Keratinocyte (primary cell): ENCODE results near the gene KCNK5. TPM values are rescaled to one million over a fixed set of nuclear protein-coding genes. Genes with fewer than 3 reads are reported as not detected.

Experiments used
- DNase-seq: peaks from one replicate; pipeline ENCODE4 v3.0.0-alpha.2; 2011; ENCODE audit warnings: low read depth, missing footprints, low spot score
- FAIRE-seq: peaks from 2 replicates; lab custom pipeline; 2011; peaks lifted over from hg19 to GRCh38; lab: Jason Lieb, UNC
- H2AFZ ChIP-seq: 2 replicates; pipeline ENCODE4 v1.6.0; 2012; ENCODE audit warnings: low read length, control low read depth, inconsistent platforms; ENCODE audit not compliant: control insufficient read depth
- H3K27ac ChIP-seq: 2 replicates; pipeline ENCODE4 v1.5.1; 2011; ENCODE audit warnings: low read length; ENCODE audit not compliant: control insufficient read depth, insufficient read depth
- H3K27me3 ChIP-seq: 3 replicates; pipeline ENCODE4 v1.6.0; 2011; ENCODE audit warnings: low read length; ENCODE audit not compliant: control insufficient read depth, insufficient read depth; ENCODE audit errors: extremely low read depth
- H3K36me3 ChIP-seq, 2 experiments: 2 replicates in 1 of 2; 3 replicates in 1 of 2; pipeline ENCODE4 v1.5.1; 2011; ENCODE audit warnings: low read length in 2 of 2, mild to moderate bottlenecking in 1 of 2; ENCODE audit not compliant: control insufficient read depth in 2 of 2, insufficient read depth in 2 of 2; ENCODE audit errors: extremely low read depth in 1 of 2
- H3K4me1 ChIP-seq: 3 replicates; pipeline ENCODE4 v1.5.1; 2011; ENCODE audit warnings: low read length; ENCODE audit not compliant: control insufficient read depth, insufficient read depth; ENCODE audit errors: extremely low read depth
- H3K4me2 ChIP-seq: 3 replicates; pipeline ENCODE4 v1.6.0; 2011; ENCODE audit warnings: low read depth, low read length; ENCODE audit not compliant: control insufficient read depth, insufficient read depth; ENCODE audit errors: extremely low read depth
- H3K4me3 ChIP-seq, 3 experiments: fragments of 200-600 bp in 1 of 3; sonication (generic) in 1 of 3; 2 replicates in 2 of 3; 3 replicates in 1 of 3; pipeline ENCODE4 v1.5.1; 2011 to 2016; ENCODE audit warnings: low read length in 3 of 3, mild to moderate bottlenecking in 3 of 3, control low read depth in 2 of 3, inconsistent platforms in 1 of 3, low read depth in 1 of 3, mixed read lengths in 1 of 3, mixed run types in 1 of 3, moderate library complexity in 1 of 3; ENCODE audit not compliant: control insufficient read depth in 2 of 3, insufficient read depth in 2 of 3; ENCODE audit errors: extremely low read depth in 1 of 3
- H3K79me2 ChIP-seq: 2 replicates; pipeline ENCODE4 v1.6.0; 2012; ENCODE audit warnings: low read length; ENCODE audit not compliant: control insufficient read depth, insufficient read depth
- H3K9ac ChIP-seq: 3 replicates; pipeline ENCODE4 v1.6.0; 2011; ENCODE audit warnings: low read length; ENCODE audit not compliant: control insufficient read depth, insufficient read depth; ENCODE audit errors: extremely low read depth
- H3K9me1 ChIP-seq: 3 replicates; pipeline ENCODE4 v1.6.0; 2011; ENCODE audit warnings: low read length; ENCODE audit not compliant: control insufficient read depth, insufficient read depth; ENCODE audit errors: extremely low read depth
- H3K9me3 ChIP-seq: 2 replicates; pipeline ENCODE4 v1.5.1; 2012; ENCODE audit warnings: low read depth, low read length; ENCODE audit not compliant: control insufficient read depth
- H4K20me1 ChIP-seq: 3 replicates; pipeline ENCODE4 v1.6.0; 2011; ENCODE audit warnings: low read length; ENCODE audit not compliant: control insufficient read depth, insufficient read depth; ENCODE audit errors: extremely low read depth
- EZH2 ChIP-seq: IDR thresholded peaks from one replicate; pipeline ENCODE4 v1.6.1; 2012; ENCODE audit warnings: inconsistent platforms, mild to moderate bottlenecking, low read length, moderate library complexity
- dilution Hi-C: fragments of 300-500 bp; cut with MboI; formaldehyde crosslinking; loops from one replicate; pipeline ENCODE4 v1.7.0; 2020; ENCODE audit warnings: low sequenced_read_pairs; ENCODE audit not compliant: extremely low pct_ligation_motif_present
- polyA plus RNA-seq, 5 experiments: library from polyadenylated mRNA; depleted of rRNA in 3 of 5; stranded (reverse) in 3 of 5; stranded (forward) in 1 of 5; unstranded in 1 of 5; fragments of >200 nt; gene quantifications; 1 replicate in 1 of 5; 2 replicates in 3 of 5; 3 replicates in 1 of 5; pipeline versions ENCODE4 v1.2.1 to v1.2.3, GENCODE V29; 2011 to 2012; ENCODE audit warnings: missing spikeins in 2 of 5, low read depth in 1 of 5, low replicate concordance in 1 of 5
- TF ChIP-seq, protein P1 (sequence below), 3 experiments: IDR thresholded peaks in 1 of 3; conservative IDR thresholded peaks in 1 of 3; optimal IDR thresholded peaks in 1 of 3; 2 replicates in 2 of 3; 3 replicates in 1 of 3; pipeline versions ENCODE3 to v1.5.1; 2011; ENCODE audit warnings: low read length in 3 of 3, mild to moderate bottlenecking in 3 of 3, moderate library complexity in 2 of 3, control low read depth in 1 of 3, inconsistent platforms in 1 of 3; ENCODE audit not compliant: insufficient read depth in 2 of 3; ENCODE audit errors: extremely low read depth in 1 of 3

Gene KCNK5
- polyA plus RNA-seq, 1 donor (not counting 4 experiments of a cell fraction or from before 2014, with no cell fraction given), result not detected

DNA sequence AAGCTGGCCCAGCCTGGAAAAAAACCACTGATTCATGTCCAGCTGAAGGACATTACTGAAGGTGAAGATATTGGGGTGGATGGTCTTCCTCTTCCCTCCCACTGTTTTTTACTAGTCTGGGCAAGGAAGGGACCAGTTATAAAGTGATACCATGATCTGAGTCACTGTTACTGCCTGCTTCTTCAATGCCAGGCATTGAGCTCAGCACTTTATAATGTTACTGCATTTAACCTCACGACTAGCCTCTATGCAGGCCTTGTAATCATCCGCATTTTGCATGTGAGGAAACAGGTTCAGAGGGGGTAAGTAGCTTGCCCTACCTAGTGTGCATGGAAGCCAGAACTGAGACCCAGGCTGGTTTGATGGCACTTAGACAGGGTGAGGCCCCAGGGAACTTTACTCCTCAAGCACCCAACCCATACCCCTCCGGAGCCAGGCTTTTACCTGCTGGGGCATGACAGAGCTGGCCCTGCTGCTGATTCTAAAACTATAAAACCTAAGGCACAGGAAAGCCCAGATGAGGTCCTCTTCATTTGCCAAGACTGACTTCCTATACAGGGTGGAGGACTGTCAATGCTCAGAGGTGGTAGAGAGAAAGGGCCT lies 11.0 kb upstream of the KCNK5 start:
- Histone ChIP-seq H3K79me2 (no peaks in the 10 kb centered on the region), H3K36me3 (no peaks in the 10 kb centered on the region), H3K27ac (no peak overlapping the region), H3K9ac (no peak overlapping the region), H3K9me1 (no peaks in the 10 kb centered on the region), H3K4me2 (no peak overlapping the region), H3K4me3 (no peak overlapping the region), H3K4me1 (peaks cover 5% of the 10 kb centered on the region), H3K27me3 (no peaks in the 10 kb centered on the region), H3K9me3 (no peaks in the 10 kb centered on the region), H2AFZ (no peak overlapping the region), H4K20me1 (no peaks in the 10 kb centered on the region)
- no peak for TF ChIP-seq EZH2
- TF ChIP-seq, protein P1, sequence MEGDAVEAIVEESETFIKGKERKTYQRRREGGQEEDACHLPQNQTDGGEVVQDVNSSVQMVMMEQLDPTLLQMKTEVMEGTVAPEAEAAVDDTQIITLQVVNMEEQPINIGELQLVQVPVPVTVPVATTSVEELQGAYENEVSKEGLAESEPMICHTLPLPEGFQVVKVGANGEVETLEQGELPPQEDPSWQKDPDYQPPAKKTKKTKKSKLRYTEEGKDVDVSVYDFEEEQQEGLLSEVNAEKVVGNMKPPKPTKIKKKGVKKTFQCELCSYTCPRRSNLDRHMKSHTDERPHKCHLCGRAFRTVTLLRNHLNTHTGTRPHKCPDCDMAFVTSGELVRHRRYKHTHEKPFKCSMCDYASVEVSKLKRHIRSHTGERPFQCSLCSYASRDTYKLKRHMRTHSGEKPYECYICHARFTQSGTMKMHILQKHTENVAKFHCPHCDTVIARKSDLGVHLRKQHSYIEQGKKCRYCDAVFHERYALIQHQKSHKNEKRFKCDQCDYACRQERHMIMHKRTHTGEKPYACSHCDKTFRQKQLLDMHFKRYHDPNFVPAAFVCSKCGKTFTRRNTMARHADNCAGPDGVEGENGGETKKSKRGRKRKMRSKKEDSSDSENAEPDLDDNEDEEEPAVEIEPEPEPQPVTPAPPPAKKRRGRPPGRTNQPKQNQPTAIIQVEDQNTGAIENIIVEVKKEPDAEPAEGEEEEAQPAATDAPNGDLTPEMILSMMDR (optimal IDR thresholded peaks at IDR 0.05 in 1 of 3, IDR thresholded peaks at IDR 0.05 in 1 of 3, conservative IDR thresholded peaks at IDR 0.05 in 1 of 3; ENCODE audit: extremely low read depth in 1 of 3, insufficient read depth in 2 of 3, low read length in 3 of 3), result no peak
- dilution Hi-C loops, result no loop called here
- DNase-seq, result no peak
- FAIRE-seq, result peak; percentile 5

DNA sequence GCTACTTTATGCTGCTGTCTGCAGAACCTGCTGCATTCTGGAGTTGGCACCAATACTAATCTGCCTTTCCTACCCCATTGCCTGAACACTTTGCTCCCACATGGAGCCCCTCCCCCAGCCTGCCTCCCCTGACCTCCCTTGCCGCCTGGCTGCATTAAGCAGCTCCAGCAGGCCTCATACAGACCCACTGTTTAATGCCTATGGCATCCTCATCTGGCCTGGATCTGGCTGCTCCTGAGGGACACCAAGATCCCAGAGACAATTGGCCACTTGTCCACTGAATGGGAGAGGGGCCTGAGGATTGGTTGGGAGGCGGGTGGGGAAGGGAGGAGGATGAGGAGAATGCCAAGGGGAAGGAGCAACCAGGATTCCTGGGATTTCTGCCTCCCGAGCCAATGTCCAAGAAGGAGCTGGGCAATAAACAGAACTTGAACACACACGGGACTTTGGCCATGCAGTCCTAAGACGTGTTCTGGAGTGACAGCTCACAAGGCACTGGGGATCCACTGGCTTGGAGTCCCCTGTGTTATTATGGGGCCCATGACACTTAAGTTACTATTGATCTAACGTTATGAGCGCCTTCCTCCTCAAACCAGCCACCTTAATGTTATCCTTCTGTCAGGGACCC lies 10.4 kb upstream of the KCNK5 start:
- FAIRE-seq (no peak), DNase-seq (no peak)
- Histone ChIP-seq H3K9me3 (no peaks in the 10 kb centered on the region), H3K79me2 (no peaks in the 10 kb centered on the region), H3K9ac (no peak overlapping the region), H3K27me3 (no peaks in the 10 kb centered on the region), H3K9me1 (no peaks in the 10 kb centered on the region), H3K4me3 (no peak overlapping the region), H3K27ac (no peak overlapping the region), H2AFZ (no peak overlapping the region), H4K20me1 (no peaks in the 10 kb centered on the region), H3K4me2 (no peak overlapping the region), H3K36me3 (no peaks in the 10 kb centered on the region), H3K4me1 (peaks cover 5% of the 10 kb centered on the region)
- dilution Hi-C loops, result no loop called here
- TF ChIP-seq, protein P1 (optimal IDR thresholded peaks at IDR 0.05 in 1 of 3, IDR thresholded peaks at IDR 0.05 in 1 of 3, conservative IDR thresholded peaks at IDR 0.05 in 1 of 3; ENCODE audit: extremely low read depth in 1 of 3, insufficient read depth in 2 of 3, low read length in 3 of 3), result no peak
- no peak for TF ChIP-seq EZH2
